Hepatocyte (in vitro differentiated cells): ENCODE measurements around the gene DNAI2. TPM values are rescaled to one million over a fixed set of nuclear protein-coding genes. Genes with fewer than 3 reads are reported as not detected.

Experiments used
- DNase-seq: peaks from one replicate; pipeline ENCODE4 v3.0.0-alpha.2; 2016; ENCODE audit warnings: low spot score
- H2AFZ ChIP-seq: fragments of 200-600 bp; sonication (generic); 2 replicates; pipeline ENCODE4 v1.6.0; 2016; ENCODE audit warnings: antibody characterized with exemption, mild to moderate bottlenecking
- H3K27ac ChIP-seq: fragments of 200-600 bp; sonication (generic); 2 replicates; pipeline ENCODE4 v1.5.1; 2016; ENCODE audit warnings: mild to moderate bottlenecking
- H3K27me3 ChIP-seq: fragments of 200-600 bp; sonication (generic); 2 replicates; pipeline ENCODE4 v1.6.1; 2016
- H3K36me3 ChIP-seq: fragments of 200-600 bp; sonication (generic); replicated peaks from 2 replicates; pipeline ENCODE4 v1.5.1; 2016; ENCODE audit warnings: low read depth; ENCODE audit not compliant: insufficient read depth
- H3K4me1 ChIP-seq: fragments of 200-600 bp; sonication (generic); 2 replicates; pipeline ENCODE4 v1.5.1; 2016; ENCODE audit warnings: mild to moderate bottlenecking, moderate library complexity; ENCODE audit not compliant: insufficient read depth
- H3K4me2 ChIP-seq: fragments of 200-600 bp; sonication (generic); 2 replicates; pipeline ENCODE4 v1.6.0; 2016
- H3K4me3 ChIP-seq: fragments of 200-600 bp; sonication (generic); 2 replicates; pipeline ENCODE4 v1.5.1; 2016; ENCODE audit warnings: mild to moderate bottlenecking
- H3K79me2 ChIP-seq: fragments of 200-600 bp; sonication (generic); 2 replicates; pipeline ENCODE4 v1.6.0; 2017; ENCODE audit warnings: mild to moderate bottlenecking
- H3K9me2 ChIP-seq: fragments of 200-600 bp; sonication (generic); replicated peaks from 2 replicates; pipeline ENCODE4 v1.6.0; 2017; ENCODE audit warnings: mild to moderate bottlenecking; ENCODE audit not compliant: insufficient read depth
- H3K9me3 ChIP-seq: fragments of 200-600 bp; sonication (generic); 2 replicates; pipeline ENCODE4 v1.5.1; 2016; ENCODE audit warnings: low read depth, mild to moderate bottlenecking
- H4K20me1 ChIP-seq: fragments of 200-600 bp; sonication (generic); 2 replicates; pipeline ENCODE4 v1.6.0; 2016; ENCODE audit warnings: mild to moderate bottlenecking; ENCODE audit not compliant: insufficient read depth, poor library complexity, severe bottlenecking
- CTCF ChIP-seq: fragments of 200-600 bp; sonication (generic); IDR thresholded peaks from 2 replicates; pipeline ENCODE4 v1.5.1; 2016; ENCODE audit warnings: antibody characterized with exemption, mild to moderate bottlenecking; ENCODE audit not compliant: poor library complexity
- EZH2 ChIP-seq: fragments of 200-600 bp; sonication (generic); IDR thresholded peaks from 2 replicates; pipeline ENCODE4 v1.6.1; 2016; ENCODE audit warnings: antibody characterized with exemption, mild to moderate bottlenecking, borderline replicate concordance
- EZH2phosphoT487 ChIP-seq: fragments of 200-600 bp; sonication (generic); IDR thresholded peaks from one replicate; pipeline ENCODE4 v1.6.1; 2018; ENCODE audit warnings: antibody characterized with exemption, mild to moderate bottlenecking, low read depth, moderate library complexity; ENCODE audit not compliant: unreplicated experiment, severe bottlenecking
- WGBS: methylation state at CpG from one replicate; pipeline ENCODE4 v1.1.6; 2016; ENCODE audit warnings: low lambda C conversion rate; ENCODE audit errors: missing lambda C conversion rate; 5-methylcytosine and 5-hydroxymethylcytosine counted together
- polyA plus RNA-seq: library from polyadenylated mRNA; unstranded; fragments of >200 nt; fragmentation: Nextera tagmentation; extraction: Ambion mirVana; gene quantifications from 2 replicates; pipeline ENCODE4 v1.2.1, GENCODE V29; 2016
- total RNA-seq: library from RNA; depleted of rRNA; stranded (reverse); fragments of >200 nt; gene quantifications from 2 replicates; pipeline ENCODE4 v1.2.3, GENCODE V29; 2014

DNAI2 gene
- total and polyA plus RNA-seq, 2 experiments from 2014 or later = not detected

GRCh38 chr17:74282587-74283370 is 8.7 kb downstream of the DNAI2 start:
- Histone ChIP-seq H2AFZ (no peak overlapping the region), H3K4me3 (no peak overlapping the region), H3K4me1 (no peaks in the 10 kb centered on the region), H3K79me2 (no peaks in the 10 kb centered on the region), H3K9me3 (no peaks in the 10 kb centered on the region), H3K9me2 (no peaks in the 10 kb centered on the region), H3K27ac (peak overlapping the region; percentile 69), H4K20me1 (no peaks in the 10 kb centered on the region), H3K36me3 (no peaks in the 10 kb centered on the region), H3K27me3 (no peaks in the 10 kb centered on the region), H3K4me2 (no peak overlapping the region)
- WGBS = 58% methylated on average over 9 of the region's 9 CpGs
- TF ChIP-seq CTCF (no peak), EZH2 (no peak), EZH2phosphoT487 (no peak)
- peak; percentile 56 for DNase-seq

- no peaks in the 10 kb centered on the region for H3K79me2 ChIP-seq
- H2AFZ ChIP-seq = no peak overlapping the region
- H3K36me3 ChIP-seq = no peaks in the 10 kb centered on the region
- no peaks in the 10 kb centered on the region for H3K9me3 ChIP-seq
- DNase-seq = no peak
- WGBS = 95% methylated on average over 4 of the region's 4 CpGs
- no peak overlapping the region for H3K4me3 ChIP-seq
- H3K27me3 ChIP-seq = no peaks in the 10 kb centered on the region
- H3K4me1 ChIP-seq = no peaks in the 10 kb centered on the region
- peak overlapping the region; percentile 62 for H3K27ac ChIP-seq
- no peak for TF ChIP-seq CTCF
- TF ChIP-seq EZH2 = no peak
- TF ChIP-seq EZH2phosphoT487 = no peak
- no peaks in the 10 kb centered on the region for H3K9me2 ChIP-seq
- H4K20me1 ChIP-seq = no peaks in the 10 kb centered on the region
- H3K4me2 ChIP-seq = no peak overlapping the region
Measured at GRCh38 chr17:74283371-74283673, 9.3 kb downstream of the DNAI2 start.

GRCh38 chr17:74287031-74287602 is 13.1 kb downstream of the DNAI2 start:
- no peak for TF ChIP-seq EZH2
- no peak for TF ChIP-seq CTCF
- TF ChIP-seq EZH2phosphoT487 = no peak
- H3K4me3 ChIP-seq = no peak overlapping the region
- H3K9me2 ChIP-seq = no peaks in the 10 kb centered on the region
- no peaks in the 10 kb centered on the region for H3K4me1 ChIP-seq
- no peaks in the 10 kb centered on the region for H3K27me3 ChIP-seq
- no peak overlapping the region for H2AFZ ChIP-seq
- DNase-seq = no peak
- H3K27ac ChIP-seq = no peak overlapping the region
- no peak overlapping the region for H3K4me2 ChIP-seq
- no peaks in the 10 kb centered on the region for H4K20me1 ChIP-seq
- no peaks in the 10 kb centered on the region for H3K79me2 ChIP-seq
- WGBS = 82% methylated on average over 14 of the region's 14 CpGs
- no peaks in the 10 kb centered on the region for H3K9me3 ChIP-seq
- H3K36me3 ChIP-seq = no peaks in the 10 kb centered on the region
